ENCODE data around the gene ZNF555.
"Not testable (repeated sequence)": the region's sequence is repeated elsewhere in the genome, so short reads cannot be mapped to it uniquely, and the experiment has no call there.

ZNF555 gene

DNA sequence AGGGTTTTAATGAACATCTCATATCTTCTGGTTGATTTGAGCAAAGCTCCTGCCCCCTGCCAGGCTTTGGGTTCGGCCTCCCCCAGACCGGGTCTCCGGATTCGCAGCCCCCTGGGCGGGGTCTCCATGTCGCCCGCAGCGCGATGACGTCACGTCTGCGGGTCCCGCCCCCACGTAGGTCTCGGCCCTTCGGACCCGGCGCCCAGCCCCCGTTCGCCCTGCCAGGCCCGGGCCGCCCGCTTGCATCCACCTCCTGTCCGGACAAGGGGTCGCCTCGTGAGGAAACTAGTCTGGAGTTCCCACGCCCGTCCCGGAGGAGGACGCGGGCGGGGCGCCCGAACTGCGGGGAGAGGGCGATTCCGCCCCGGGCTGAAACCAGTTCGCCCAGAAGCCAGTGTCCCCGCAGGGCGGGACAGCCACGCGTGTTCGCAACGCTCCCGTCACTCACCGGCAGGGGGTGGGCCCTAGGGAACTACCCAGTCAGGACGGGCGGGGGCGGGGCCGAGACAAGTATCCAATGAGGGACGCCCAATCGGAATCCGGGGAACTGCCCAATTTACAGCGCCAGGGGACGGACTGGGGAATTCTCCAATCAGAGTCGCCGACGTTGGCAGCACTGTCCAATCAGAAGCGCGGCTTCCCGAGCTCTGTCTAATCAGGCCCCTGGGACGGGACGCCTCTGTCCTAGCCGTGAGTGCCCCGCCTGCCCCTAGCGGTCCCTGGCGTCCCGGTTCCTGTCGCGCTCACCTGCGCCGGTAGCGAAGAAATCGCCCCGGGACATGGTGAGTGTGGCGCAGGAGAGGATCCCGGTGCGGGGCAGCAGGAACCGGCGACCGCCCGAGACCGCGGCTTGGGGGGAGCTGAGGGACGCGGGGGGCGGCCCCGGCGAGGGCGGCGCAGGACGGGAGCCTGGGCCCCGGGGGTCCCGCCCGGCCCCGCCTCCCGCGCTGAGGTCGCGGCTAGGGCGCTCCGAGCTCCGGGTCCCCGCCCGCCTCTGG, at the start of gene ZNF555:
TSS of gene ZNF555 (plus strand) at position 682 of the 998 bp plus-strand sequence. CDS start at position 780, 98 bp downstream.
- peak within 1 kb of the TSS; percentile 60 for H3K27ac ChIP-seq (ENCODE audit: low read length)

DNA sequence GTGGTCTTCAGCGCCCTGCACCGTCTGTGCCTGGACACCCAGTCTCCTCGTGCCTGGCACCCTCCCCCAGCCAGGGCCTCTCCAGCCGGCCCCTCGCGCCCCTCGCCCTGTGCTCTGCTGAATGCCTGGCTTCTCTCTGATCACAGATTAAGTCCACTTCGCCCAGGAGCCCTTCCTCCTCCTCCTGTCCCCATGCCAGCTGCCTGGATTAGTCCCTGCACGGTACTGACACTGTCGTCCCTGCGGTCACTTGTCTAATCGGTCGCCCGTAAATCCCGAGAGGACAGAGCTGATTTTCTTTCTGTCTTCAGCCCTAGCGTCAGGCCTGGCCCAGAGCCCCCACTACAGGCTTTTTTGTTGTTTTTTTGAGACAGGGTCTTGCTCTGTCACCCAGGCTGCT, 49.4 kb upstream of the ZNF555 start:
- H3K4me3 ChIP-seq (ENCODE audit: low read depth in 1 of 2, low read length in 2 of 2): no peak overlapping the region
- H3K36me3 ChIP-seq (ENCODE audit: control insufficient read depth in 1 of 2, insufficient read depth in 2 of 2, low read length in 2 of 2): peaks cover 7 to 47% of the 10 kb centered on the region in 2 donors
- no peaks in the 10 kb centered on the region for H3K27me3 ChIP-seq (ENCODE audit: low read depth, low read length)
- no peaks in the 10 kb centered on the region for H3K4me1 ChIP-seq (ENCODE audit: control insufficient read depth in 1 of 2, insufficient read depth in 2 of 2, low read length in 2 of 2)
- no peak overlapping the region for H3K27ac ChIP-seq (ENCODE audit: low read length)
- H3K9me3 ChIP-seq (ENCODE audit: control insufficient read depth in 1 of 2, low read length in 2 of 2): no peaks in the 10 kb centered on the region

More for the DNA sequence above, at the start of gene ZNF555:
- Histone ChIP-seq H3K4me3 (ENCODE audit: low read depth in 1 of 2, low read length in 2 of 2) (peak within 1 kb of the TSS; percentile 70 to 87), H3K4me1 (ENCODE audit: control insufficient read depth in 1 of 2, insufficient read depth in 2 of 2, low read length in 2 of 2) (peaks cover 4 to 15% of the 10 kb centered on the region in 2 donors), H3K9me3 (ENCODE audit: control insufficient read depth in 1 of 2, low read length in 2 of 2) (peaks cover 6 to 23% of the 10 kb centered on the region in 2 donors), H3K36me3 (ENCODE audit: control insufficient read depth in 1 of 2, insufficient read depth in 2 of 2, low read length in 2 of 2) (peaks cover 4 to 23% of the 10 kb centered on the region in 2 donors), H3K27me3 (ENCODE audit: low read depth, low read length) (no peaks in the 10 kb centered on the region)

DNA sequence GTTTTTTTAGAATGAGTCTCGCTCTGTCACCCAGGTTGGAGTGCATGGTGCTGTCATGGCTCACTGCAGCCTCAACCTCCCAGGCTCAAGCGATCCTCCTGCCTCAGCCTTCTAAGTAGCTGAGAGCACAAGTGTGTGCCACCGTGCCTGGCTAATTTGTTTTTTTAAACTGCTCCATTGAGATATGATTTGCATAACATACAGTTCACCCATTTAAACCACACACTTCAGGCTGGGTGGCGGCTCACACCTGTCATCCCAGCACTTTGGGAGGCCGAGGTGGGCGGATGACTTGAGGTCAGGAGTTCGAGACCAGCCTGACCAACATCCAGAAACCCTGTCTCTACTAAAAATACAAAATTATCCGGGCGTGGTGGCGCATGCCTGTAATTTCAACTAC, 48.6 kb upstream of the ZNF555 start:
- not testable (repeated sequence) for H3K9me3 ChIP-seq (ENCODE audit: control insufficient read depth in 1 of 2, low read length in 2 of 2); H3K27ac ChIP-seq (ENCODE audit: low read length); H3K4me3 ChIP-seq (ENCODE audit: low read depth in 1 of 2, low read length in 2 of 2); H3K27me3 ChIP-seq (ENCODE audit: low read depth, low read length); H3K4me1 ChIP-seq (ENCODE audit: control insufficient read depth in 1 of 2, insufficient read depth in 2 of 2, low read length in 2 of 2)
- H3K36me3 ChIP-seq (ENCODE audit: control insufficient read depth in 1 of 2, insufficient read depth in 2 of 2, low read length in 2 of 2): peaks cover 7 to 47% of the 10 kb centered on the region in 2 donors

DNA sequence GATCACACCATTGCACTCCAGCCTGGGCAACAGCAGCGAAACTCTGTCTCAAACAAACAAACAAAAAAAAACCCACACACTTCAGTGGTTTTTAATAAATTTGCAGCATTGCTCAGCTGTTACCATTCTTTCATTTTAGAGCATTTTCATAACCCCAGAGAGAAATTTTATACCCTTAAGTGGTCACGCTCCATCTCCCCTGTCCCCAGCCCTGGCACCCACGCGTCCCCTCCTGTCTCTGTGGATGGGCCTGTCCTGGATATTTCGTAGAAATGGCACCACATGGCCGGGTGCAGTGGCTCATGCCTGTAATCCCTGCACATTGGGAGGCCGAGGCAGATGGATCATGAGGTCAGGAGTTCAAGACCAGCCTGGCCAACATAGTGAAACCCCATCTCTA, 48.1 kb upstream of the ZNF555 start:
- H3K27ac ChIP-seq (ENCODE audit: low read length): no peak overlapping the region
- no peaks in the 10 kb centered on the region for H3K9me3 ChIP-seq (ENCODE audit: control insufficient read depth in 1 of 2, low read length in 2 of 2)
- no peaks in the 10 kb centered on the region for H3K4me1 ChIP-seq (ENCODE audit: control insufficient read depth in 1 of 2, insufficient read depth in 2 of 2, low read length in 2 of 2)
- H3K36me3 ChIP-seq (ENCODE audit: control insufficient read depth in 1 of 2, insufficient read depth in 2 of 2, low read length in 2 of 2): peaks cover 7 to 47% of the 10 kb centered on the region in 2 donors
- no peaks in the 10 kb centered on the region for H3K27me3 ChIP-seq (ENCODE audit: low read depth, low read length)
- no peak overlapping the region for H3K4me3 ChIP-seq (ENCODE audit: low read depth in 1 of 2, low read length in 2 of 2)

DNA sequence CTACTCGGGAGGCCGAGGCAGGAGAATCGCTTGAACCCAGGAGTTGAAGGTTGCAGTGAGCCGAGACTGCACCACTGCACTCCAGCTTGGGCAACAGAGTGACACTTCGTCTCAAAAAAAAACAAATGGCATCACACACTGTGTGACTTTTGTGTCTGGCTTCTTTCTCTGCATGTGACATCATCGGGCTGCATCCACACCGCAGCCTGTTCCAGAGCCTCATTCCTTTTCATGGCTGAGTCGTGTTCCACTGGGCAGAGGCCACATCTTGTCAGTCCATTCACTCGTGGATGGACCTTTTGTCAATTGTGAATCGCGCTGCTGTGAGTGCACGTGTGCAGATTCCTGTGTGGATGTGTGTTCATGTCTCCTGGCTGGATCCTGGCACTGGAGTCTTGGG, 47.7 kb upstream of the ZNF555 start:
- Histone ChIP-seq H3K27ac (ENCODE audit: low read length) (no peak overlapping the region), H3K36me3 (ENCODE audit: control insufficient read depth in 1 of 2, insufficient read depth in 2 of 2, low read length in 2 of 2) (peaks cover 7 to 47% of the 10 kb centered on the region in 2 donors), H3K4me1 (ENCODE audit: control insufficient read depth in 1 of 2, insufficient read depth in 2 of 2, low read length in 2 of 2) (no peaks in the 10 kb centered on the region), H3K27me3 (ENCODE audit: low read depth, low read length) (no peaks in the 10 kb centered on the region), H3K4me3 (ENCODE audit: low read depth in 1 of 2, low read length in 2 of 2) (no peak overlapping the region), H3K9me3 (ENCODE audit: control insufficient read depth in 1 of 2, low read length in 2 of 2) (no peaks in the 10 kb centered on the region)

DNA sequence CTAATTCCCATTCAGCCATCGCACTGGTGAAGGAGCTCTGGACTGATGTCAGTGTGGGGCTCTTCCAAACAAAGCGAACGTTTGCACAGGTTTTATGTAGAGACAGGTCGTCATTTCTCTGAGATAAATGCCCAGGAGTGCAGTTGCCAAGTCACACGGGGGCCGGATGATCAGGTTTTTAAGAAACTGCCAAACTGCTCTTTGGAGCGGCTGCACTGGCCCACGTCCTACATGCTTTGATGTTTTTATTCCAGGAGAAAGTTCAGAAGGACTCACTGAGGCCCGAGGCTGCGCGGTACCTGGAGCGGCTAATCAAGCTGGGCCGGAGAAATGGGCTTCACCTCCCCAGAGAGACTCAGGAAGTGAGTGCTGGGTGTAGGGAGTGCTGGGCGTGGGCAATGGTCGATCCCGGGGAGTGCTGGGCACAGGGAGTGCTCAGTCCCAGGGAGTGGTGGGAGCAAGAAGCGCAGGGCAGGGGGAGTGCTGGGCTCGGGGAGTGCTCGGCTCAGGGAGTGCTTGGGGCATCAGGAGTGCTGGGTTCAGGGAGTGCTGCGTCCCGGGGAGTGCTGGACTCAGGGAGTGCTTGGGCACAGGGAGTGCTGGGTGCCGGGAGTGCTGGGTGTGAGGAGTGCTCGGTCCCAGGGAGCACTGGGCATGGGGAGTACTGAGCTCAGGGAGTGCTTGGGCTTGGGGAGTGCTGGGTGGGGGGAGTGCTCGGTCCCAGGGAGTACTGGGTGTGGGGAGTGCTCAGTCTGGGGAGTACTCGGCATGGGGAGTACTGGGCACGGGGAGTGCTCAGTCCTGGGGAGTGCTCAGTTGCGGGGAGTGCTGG, 45.2 kb upstream of the ZNF555 start:
- Histone ChIP-seq H3K4me3 (ENCODE audit: low read depth in 1 of 2, low read length in 2 of 2) (no peak overlapping the region), H3K4me1 (ENCODE audit: control insufficient read depth in 1 of 2, insufficient read depth in 2 of 2, low read length in 2 of 2) (no peaks in the 10 kb centered on the region), H3K27ac (ENCODE audit: low read length) (no peak overlapping the region), H3K9me3 (ENCODE audit: control insufficient read depth in 1 of 2, low read length in 2 of 2) (no peaks in the 10 kb centered on the region), H3K36me3 (ENCODE audit: control insufficient read depth in 1 of 2, insufficient read depth in 2 of 2, low read length in 2 of 2) (peaks cover 9 to 54% of the 10 kb centered on the region in 2 donors), H3K27me3 (ENCODE audit: low read depth, low read length) (no peaks in the 10 kb centered on the region)

DNA sequence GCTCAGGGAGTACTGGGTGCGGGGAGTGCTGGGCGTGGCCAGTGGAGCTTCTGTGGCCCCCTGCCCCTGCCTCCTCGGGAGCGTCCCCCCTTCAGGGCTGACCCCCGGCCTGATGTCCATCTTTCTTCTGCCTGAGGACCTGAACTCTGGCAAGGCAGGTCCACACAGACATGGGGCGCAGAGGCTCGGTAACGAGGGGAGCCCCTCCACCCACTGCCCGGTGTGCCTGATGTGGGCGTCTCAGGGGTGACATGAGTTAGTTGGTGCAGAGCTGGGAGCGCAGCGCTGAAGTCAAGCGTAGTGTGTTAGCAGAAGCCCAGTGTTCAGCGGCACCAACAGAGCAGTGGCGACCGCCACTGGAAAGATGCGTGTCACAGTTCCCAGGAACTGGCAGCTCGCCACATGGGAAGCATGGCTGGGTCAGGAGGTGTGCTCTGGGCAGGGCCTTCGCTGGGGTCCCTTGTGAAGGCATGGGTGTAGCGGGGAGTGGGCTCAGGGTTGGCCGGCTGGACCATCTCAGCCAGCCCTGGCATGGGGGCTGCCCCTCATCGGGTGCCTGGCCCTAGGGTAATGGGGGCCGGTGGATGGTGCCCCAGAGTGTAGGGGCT, 44.5 kb upstream of the ZNF555 start:
- Histone ChIP-seq H3K36me3 (ENCODE audit: control insufficient read depth in 1 of 2, insufficient read depth in 2 of 2, low read length in 2 of 2) (peaks cover 11 to 54% of the 10 kb centered on the region in 2 donors), H3K4me3 (ENCODE audit: low read depth in 1 of 2, low read length in 2 of 2) (no peak overlapping the region)

DNA sequence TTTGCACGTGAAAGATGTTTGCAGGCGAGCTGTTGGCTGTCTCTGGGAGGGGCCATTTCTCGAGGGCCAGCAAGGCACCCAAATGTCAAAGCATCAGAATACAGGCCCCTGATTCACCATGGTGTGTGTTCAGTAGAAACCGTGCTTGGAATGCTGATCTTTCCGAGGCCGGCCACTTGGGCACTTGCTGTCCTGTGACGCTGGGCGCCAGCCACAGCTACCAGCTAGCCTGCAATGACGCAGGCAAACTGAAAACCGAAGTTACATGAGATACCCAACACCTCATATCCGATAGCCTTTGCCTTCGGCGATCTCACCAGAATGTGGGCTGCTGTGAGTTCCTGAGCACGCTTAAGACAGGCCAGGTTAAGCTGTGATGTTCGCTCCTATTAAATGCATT, 44.0 kb upstream of the ZNF555 start:
- no peaks in the 10 kb centered on the region for H3K4me1 ChIP-seq (ENCODE audit: control insufficient read depth in 1 of 2, insufficient read depth in 2 of 2, low read length in 2 of 2)
- H3K27me3 ChIP-seq (ENCODE audit: low read depth, low read length): no peaks in the 10 kb centered on the region
- no peak overlapping the region for H3K27ac ChIP-seq (ENCODE audit: low read length)
- H3K4me3 ChIP-seq (ENCODE audit: low read depth in 1 of 2, low read length in 2 of 2): no peak overlapping the region
- H3K36me3 ChIP-seq (ENCODE audit: control insufficient read depth in 1 of 2, insufficient read depth in 2 of 2, low read length in 2 of 2): peaks cover 11 to 53% of the 10 kb centered on the region in 2 donors
- no peaks in the 10 kb centered on the region for H3K9me3 ChIP-seq (ENCODE audit: control insufficient read depth in 1 of 2, low read length in 2 of 2)

More for the DNA sequence above, 44.5 kb upstream of the ZNF555 start:
- Histone ChIP-seq H3K4me1 (ENCODE audit: control insufficient read depth in 1 of 2, insufficient read depth in 2 of 2, low read length in 2 of 2) (no peaks in the 10 kb centered on the region), H3K27me3 (ENCODE audit: low read depth, low read length) (no peaks in the 10 kb centered on the region), H3K9me3 (ENCODE audit: control insufficient read depth in 1 of 2, low read length in 2 of 2) (no peaks in the 10 kb centered on the region), H3K27ac (ENCODE audit: low read length) (no peak overlapping the region)

DNA sequence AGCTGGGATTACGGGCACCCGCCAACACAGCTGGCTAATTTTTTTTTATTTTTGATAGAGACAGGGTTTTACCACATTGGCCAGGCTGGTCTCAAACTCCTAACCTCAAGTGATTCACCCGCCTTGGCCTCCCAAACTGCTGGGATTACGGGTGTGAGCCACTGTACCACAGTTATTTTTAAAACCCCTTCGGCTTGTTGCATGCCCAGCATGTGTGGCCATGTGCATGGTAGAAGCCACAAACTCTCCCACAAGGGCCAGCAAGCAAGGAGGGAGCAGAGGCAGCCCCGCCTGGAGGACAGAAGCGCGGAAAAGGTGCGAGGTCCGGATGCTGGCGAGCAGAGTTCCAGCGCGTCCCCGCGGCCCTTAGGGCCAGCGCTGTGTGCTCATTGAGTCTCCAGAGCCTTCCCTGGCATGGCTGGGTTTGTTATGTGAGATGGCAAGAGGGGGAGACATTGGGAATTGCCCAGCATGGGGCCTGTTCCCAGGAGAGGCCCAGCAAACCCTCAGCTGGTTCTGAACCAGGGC, 43.1 kb upstream of the ZNF555 start:
- no peaks in the 10 kb centered on the region for H3K9me3 ChIP-seq (ENCODE audit: control insufficient read depth in 1 of 2, low read length in 2 of 2)
- no peaks in the 10 kb centered on the region for H3K27me3 ChIP-seq (ENCODE audit: low read depth, low read length)
- H3K4me3 ChIP-seq (ENCODE audit: low read depth in 1 of 2, low read length in 2 of 2): no peak overlapping the region
- H3K36me3 ChIP-seq (ENCODE audit: control insufficient read depth in 1 of 2, insufficient read depth in 2 of 2, low read length in 2 of 2): peaks cover 11 to 57% of the 10 kb centered on the region in 2 donors
- H3K4me1 ChIP-seq (ENCODE audit: control insufficient read depth in 1 of 2, insufficient read depth in 2 of 2, low read length in 2 of 2): no peaks in the 10 kb centered on the region
- H3K27ac ChIP-seq (ENCODE audit: low read length): no peak overlapping the region

DNA sequence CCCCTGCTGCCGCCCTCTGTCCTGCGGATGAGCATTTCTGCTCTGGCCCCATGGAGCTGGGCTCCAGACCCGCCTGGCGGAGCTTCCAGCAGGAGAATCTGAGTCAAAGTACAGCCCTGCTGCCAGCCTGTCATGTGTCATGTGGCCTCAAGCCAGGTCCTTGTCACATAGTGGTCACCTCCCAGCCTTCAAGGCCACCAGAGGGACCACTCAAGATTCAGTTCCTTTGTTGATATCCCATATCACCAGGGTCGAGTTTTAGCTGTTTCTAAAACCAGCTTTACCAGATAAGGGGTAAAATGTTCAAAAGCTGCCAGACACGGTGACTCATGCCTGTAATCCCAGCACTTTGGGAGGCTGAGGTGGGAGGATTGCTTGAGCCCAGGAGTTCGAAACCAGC, 42.5 kb upstream of the ZNF555 start:
- H3K9me3 ChIP-seq (ENCODE audit: control insufficient read depth in 1 of 2, low read length in 2 of 2): no peaks in the 10 kb centered on the region
- no peaks in the 10 kb centered on the region for H3K27me3 ChIP-seq (ENCODE audit: low read depth, low read length)
- H3K36me3 ChIP-seq (ENCODE audit: control insufficient read depth in 1 of 2, insufficient read depth in 2 of 2, low read length in 2 of 2): peaks cover 11 to 63% of the 10 kb centered on the region in 2 donors
- H3K27ac ChIP-seq (ENCODE audit: low read length): no peak overlapping the region
- H3K4me3 ChIP-seq (ENCODE audit: low read depth in 1 of 2, low read length in 2 of 2): no peak overlapping the region
- no peaks in the 10 kb centered on the region for H3K4me1 ChIP-seq (ENCODE audit: control insufficient read depth in 1 of 2, insufficient read depth in 2 of 2, low read length in 2 of 2)
